HG03060 (cell line): ENCODE results near the gene VEGFA.

Source experiments
- ATAC-seq: cut with Tn5 transposase; IDR thresholded peaks from one replicate; pipeline ENCODE4 v1.9.1; 2021; ENCODE audit warnings: low read depth, moderate number of reproducible peaks; ENCODE audit not compliant: unreplicated experiment

The VEGFA gene

DNA sequence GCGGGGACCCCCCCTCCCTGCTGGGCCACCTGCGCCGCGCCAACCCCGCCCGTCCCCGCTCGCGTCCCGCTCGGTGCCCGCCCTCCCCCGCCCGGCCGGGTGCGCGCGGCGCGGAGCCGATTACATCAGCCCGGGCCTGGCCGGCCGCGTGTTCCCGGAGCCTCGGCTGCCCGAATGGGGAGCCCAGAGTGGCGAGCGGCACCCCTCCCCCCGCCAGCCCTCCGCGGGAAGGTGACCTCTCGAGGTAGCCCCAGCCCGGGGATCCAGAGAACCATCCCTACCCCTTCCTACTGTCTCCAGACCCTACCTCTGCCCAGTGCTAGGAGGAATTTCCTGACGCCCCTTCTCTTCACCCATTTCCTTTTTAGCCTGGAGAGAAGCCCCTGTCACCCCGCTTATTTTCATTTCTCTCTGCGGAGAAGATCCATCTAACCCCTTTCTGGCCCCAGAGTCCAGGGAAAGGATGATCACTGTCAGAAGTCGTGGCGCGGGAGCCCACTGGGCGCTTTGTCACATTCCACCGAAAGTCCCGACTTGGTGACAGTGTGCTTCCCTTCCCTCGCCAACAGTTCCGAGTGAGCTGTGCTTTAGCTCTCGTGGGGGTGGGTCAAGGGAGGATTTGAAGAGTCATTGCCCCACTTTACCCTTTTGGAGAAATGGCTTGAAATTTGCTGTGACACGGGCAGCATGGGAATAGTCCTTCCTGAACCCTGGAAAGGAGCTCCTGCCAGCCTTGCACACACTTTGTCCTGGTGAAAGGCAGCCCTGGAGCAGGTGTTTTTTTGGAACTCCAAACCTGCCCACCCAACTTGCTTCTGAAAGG is 2.1 kb downstream of the VEGFA start:
- no peak for ATAC-seq

DNA sequence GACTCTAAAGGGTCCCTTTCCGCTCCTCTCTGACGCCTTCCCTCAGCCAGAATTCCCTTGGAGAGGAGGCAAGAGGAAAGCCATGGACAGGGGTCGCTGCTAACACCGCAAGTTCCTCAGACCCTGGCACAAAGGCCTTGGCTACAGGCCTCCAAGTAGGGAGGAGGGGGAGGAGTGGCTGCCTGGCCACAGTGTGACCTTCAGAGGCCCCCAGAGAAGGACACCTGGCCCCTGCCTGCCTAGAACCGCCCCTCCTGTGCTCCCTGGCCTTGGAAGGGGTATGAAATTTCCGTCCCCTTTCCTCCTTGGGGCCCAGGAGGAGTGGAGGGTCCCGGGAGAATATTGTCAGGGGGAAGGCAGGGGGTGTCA is 2.7 kb downstream of the VEGFA start:
- no peak for ATAC-seq

DNA sequence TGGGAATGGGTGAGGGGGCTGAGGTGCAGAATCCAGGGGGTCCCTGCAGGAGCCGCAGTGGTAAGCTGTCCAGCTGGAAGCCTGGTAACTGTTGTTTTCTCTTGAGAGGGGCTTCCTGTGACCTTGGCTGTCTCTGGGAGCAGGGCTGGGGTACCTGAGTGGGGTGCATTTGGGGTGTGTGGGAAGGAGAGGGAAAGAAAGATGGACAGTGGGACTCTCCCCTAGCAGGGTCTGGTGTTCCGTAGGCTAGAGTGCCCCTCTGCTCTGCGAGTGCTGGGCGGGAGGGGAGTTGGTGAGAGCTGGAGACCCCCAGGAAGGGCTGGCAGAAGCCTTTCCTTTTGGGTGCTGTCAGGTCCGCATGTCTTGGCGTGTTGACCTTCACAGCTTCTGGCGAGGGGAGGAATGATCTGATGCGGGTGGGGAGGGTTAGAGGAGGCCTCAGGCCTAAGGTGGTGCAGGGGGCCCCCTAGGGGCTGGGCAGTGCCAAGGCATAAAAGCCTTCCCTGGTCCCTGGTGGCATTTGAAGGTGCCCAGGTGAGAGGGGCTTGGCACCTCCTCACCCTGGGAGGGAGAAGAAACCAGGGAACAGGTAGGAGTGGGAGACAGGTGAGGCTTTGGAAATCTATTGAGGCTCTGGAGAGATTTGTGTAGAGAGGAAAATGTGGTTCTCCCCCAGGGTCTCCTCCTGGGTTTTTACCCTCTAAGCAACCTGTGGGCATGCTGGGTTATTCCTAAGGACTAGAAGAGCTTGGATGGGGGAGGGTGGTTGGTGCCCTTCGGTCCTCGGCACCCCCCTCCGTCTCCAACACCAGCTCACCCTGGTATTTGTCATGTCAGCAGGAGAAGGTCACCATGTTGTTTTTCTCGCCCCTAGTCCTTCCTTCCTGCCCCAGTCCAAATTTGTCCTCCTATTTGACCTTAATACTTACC is 3.3 kb downstream of the VEGFA start:
- no peak for ATAC-seq

DNA sequence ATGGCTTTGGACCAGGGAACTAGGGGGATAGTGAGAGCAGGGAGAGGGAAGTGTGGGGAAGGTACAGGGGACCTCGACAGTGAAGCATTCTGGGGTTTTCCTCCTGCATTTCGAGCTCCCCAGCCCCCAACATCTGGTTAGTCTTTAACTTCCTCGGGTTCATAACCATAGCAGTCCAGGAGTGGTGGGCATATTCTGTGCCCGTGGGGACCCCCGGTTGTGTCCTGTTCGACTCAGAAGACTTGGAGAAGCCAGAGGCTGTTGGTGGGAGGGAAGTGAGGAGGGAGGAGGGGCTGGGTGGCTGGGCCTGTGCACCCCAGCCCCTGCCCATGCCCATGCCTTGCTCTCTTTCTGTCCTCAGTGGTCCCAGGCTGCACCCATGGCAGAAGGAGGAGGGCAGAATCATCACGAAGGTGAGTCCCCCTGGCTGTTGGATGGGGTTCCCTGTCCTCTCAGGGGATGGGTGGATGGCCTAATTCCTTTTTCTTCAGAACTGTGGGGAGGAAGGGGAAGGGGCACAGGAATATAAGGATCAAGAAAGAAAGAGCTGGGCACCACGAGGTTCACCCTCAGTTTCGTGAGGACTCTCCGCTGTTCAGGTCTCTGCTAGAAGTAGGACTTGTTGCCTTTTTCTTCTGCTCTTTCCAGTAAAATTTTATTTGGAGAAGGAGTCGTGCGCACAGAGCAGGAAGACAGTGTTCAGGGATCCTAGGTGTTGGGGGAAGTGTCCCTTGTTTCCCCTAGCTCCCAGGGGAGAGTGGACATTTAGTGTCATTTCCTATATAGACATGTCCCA is 4.2 kb downstream of the VEGFA start:
- no peak for ATAC-seq

DNA sequence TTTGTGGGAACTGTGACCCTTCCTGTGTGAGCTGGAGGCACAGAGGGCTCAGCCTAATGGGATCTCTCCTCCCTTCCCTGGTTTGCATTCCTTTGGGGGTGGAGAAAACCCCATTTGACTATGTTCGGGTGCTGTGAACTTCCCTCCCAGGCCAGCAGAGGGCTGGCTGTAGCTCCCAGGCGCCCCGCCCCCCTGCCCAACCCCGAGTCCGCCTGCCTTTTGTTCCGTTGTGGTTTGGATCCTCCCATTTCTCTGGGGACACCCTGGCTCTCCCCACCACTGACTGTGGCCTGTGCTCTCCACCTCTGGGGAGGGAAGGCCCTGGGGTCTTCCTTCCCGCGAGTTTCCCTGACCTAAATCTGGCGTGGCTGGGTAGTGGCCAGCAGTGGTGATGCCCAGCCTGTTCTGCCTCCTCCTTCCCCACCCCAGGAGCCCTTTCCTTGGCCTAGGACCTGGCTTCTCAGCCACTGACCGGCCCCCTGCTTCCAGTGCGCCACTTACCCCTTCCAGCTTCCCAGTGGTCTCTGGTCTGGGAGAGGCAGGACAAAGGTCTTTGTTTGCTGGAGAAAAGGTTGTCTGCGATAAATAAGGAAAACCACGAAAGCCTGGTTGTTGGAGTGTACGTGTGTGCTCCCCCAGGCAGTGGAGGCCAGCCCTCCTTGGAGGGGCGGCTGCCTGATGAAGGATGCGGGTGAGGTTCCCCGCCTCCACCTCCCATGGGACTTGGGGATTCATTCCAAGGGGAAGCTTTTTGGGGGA is 4.9 kb downstream of the VEGFA start:
- no peak for ATAC-seq

DNA sequence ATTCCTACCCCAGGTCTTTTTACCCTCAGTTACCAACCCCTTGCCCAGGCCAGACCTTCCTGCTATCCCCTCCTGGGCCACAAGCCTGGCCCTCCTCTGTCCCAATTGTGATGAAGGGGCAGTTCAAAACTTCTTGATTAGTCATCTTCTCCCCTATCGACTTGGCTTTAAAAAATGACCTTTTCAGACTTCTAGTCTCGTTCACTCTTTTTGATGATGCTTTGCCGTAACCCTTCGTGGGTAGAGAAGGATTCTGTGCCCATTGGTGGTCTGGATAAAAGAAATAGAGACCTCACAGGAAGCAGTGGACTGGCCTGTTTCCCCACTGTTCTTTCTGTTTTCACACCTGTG is 5.5 kb downstream of the VEGFA start:
- no peak for ATAC-seq

DNA sequence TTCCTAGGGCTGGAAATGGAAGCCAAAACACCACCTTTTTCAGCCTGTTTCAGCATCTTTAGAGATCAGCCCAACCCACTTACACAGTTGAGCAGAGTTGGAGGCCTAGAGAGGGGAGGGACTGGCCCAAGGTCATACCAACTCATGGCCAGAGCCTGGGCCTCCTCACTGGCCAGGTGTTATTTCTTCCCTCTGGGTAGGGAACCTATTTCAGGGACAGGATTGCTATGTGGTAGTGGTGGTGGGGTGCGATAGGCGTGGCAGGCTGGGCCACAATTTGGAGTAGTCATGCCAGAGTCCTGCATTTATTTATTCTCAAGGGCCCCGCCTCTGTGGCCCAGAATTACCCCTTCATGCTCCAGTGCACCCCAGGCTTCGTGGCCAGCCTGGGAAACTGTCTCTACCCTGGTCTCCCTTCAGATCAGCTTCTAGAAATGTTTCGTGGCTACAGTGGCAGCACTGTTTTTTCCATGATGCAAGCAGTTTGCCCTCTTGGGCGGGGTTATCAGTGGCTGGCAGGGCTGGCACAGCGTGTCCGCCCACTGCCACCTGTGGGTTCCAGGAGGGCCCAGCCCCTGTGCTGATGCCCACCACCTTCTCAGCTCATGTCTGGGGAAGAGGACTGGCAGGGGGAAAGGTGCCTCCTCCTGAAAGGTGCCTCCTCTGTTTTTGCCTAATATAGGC is 6.2 kb downstream of the VEGFA start:
- no peak for ATAC-seq

DNA sequence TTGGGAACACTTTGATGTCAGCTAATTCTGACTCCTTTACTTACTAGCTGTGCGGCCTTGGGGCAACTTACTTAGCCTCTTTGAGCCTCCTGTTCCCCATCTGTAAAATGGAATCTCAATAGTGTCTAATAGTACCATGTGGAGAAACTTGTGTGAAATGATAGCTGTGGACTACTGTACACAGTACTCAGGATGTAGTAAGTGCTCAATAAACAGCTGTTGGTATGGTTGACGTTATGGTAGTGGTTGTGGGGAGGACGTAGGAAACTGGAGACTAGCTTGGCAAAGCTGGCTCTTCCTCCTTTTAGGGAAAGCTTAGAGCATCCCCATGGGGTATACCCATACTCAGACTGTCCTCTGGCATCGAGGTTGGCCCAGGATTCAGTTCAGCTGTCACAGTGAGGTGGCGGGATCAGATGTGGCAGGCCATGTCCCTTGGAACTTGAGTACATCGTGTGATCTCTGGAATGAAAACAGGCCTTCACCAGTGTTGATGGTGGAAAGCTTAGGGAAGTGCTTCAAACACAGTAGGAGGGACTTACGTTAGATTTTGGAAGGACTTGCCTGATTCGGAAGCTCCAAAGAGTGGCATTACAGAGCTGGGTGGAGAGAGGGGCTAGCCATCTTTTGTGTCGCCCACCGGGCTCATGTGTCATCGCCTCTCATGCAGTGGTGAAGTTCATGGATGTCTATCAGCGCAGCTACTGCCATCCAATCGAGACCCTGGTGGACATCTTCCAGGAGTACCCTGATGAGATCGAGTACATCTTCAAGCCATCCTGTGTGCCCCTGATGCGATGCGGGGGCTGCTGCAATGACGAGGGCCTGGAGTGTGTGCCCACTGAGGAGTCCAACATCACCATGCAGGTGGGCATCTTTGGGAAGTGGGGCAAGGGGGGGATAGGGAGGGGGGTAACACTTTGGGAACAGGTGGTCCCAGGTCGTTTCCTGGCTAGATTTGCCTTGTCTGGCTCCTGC is 7.1 kb downstream of the VEGFA start:
- ATAC-seq: no peak

DNA sequence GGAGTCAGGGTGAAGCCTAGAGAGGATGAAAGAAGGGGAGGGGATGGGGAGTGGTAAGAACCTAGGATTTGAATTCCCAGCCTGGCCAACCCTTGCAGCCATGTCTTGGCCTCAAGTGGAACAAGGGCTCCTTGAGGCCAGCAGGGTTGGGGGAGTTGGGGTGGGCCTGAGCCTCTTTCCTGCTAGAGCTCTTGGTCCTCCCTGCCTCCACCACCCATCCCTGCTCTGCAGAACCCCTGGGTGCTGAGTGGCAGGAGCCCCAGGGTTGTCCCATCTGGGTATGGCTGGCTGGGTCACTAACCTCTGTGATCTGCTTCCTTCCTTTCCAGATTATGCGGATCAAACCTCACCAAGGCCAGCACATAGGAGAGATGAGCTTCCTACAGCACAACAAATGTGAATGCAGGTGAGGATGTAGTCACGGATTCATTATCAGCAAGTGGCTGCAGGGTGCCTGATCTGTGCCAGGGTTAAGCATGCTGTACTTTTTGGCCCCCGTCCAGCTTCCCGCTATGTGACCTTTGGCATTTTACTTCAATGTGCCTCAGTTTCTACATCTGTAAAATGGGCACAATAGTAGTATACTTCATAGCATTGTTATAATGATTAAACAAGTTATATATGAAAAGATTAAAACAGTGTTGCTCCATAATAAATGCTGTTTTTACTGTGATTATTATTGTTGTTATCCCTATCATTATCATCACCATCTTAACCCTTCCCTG is 8.3 kb downstream of the VEGFA start:
- ATAC-seq: no peak

DNA sequence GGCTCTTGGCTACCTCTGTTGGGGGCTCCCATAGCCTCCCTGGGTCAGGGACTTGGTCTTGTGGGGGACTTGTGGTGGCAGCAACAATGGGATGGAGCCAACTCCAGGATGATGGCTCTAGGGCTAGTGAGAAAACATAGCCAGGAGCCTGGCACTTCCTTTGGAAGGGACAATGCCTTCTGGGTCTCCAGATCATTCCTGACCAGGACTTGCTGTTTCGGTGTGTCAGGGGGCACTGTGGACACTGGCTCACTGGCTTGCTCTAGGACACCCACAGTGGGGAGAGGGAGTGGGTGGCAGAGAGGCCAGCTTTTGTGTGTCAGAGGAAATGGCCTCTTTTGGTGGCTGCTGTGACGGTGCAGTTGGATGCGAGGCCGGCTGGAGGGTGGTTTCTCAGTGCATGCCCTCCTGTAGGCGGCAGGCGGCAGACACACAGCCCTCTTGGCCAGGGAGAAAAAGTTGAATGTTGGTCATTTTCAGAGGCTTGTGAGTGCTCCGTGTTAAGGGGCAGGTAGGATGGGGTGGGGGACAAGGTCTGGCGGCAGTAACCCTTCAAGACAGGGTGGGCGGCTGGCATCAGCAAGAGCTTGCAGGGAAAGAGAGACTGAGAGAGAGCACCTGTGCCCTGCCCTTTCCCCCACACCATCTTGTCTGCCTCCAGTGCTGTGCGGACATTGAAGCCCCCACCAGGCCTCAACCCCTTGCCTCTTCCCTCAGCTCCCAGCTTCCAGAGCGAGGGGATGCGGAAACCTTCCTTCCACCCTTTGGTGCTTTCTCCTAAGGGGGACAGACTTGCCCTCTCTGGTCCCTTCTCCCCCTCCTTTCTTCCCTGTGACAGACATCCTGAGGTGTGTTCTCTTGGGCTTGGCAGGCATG is 9.2 kb downstream of the VEGFA start:
- ATAC-seq: no peak

DNA sequence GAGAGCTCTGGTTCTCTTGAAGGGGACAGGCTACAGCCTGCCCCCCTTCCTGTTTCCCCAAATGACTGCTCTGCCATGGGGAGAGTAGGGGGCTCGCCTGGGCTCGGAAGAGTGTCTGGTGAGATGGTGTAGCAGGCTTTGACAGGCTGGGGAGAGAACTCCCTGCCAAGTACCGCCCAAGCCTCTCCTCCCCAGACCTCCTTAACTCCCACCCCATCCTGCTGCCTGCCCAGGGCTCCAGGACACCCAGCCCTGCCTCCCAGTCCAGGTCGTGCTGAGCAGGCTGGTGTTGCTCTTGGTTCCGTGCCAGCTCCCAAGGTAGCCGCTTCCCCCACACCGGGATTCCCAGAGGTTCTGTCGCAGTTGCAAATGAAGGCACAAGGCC is 9.8 kb downstream of the VEGFA start:
- ATAC-seq: no peak

DNA sequence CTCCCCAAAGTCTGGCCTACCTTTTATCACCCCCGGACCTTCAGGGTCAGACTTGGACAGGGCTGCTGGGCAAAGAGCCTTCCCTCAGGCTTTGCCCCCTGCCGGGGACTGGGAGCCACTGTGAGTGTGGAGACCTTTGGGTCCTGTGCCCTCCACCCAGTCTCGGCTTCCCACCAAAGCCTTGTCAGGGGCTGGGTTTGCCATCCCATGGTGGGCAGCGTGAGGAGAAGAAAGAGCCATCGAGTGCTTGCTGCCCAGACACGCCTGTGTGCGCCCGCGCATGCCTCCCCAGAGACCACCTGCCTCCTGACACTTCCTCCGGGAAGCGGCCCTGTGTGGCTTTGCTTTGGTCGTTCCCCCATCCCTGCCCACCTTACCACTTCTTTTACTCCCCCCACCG is 10.3 kb downstream of the VEGFA start:
- ATAC-seq: no peak

DNA sequence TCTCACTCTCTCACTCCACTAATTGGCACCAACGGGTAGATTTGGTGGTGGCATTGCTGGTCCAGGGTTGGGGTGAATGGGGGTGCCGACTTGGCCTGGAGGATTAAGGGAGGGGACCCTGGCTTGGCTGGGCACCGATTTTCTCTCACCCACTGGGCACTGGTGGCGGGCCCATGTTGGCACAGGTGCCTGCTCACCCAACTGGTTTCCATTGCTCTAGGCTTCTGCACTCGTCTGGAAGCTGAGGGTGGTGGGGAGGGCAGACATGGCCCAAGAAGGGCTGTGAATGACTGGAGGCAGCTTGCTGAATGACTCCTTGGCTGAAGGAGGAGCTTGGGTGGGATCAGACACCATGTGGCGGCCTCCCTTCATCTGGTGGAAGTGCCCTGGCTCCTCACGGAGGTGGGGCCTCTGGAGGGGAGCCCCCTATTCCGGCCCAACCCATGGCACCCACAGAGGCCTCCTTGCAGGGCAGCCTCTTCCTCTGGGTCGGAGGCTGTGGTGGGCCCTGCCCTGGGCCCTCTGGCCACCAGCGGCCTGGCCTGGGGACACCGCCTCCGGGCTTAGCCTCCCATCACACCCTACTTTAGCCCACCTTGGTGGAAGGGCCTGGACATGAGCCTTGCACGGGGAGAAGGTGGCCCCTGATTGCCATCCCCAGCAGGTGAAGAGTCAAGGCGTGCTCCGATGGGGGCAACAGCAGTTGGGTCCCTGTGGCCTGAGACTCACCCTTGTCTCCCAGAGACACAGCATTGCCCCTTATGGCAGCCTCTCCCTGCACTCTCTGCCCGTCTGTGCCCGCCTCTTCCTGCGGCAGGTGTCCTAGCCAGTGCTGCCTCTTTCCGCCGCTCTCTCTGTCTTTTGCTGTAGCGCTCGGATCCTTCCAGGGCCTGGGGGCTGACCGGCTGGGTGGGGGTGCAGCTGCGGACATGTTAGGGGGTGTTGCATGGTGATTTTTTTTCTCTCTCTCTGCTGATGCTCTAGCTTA is 11.2 kb downstream of the VEGFA start:
- no peak for ATAC-seq

DNA sequence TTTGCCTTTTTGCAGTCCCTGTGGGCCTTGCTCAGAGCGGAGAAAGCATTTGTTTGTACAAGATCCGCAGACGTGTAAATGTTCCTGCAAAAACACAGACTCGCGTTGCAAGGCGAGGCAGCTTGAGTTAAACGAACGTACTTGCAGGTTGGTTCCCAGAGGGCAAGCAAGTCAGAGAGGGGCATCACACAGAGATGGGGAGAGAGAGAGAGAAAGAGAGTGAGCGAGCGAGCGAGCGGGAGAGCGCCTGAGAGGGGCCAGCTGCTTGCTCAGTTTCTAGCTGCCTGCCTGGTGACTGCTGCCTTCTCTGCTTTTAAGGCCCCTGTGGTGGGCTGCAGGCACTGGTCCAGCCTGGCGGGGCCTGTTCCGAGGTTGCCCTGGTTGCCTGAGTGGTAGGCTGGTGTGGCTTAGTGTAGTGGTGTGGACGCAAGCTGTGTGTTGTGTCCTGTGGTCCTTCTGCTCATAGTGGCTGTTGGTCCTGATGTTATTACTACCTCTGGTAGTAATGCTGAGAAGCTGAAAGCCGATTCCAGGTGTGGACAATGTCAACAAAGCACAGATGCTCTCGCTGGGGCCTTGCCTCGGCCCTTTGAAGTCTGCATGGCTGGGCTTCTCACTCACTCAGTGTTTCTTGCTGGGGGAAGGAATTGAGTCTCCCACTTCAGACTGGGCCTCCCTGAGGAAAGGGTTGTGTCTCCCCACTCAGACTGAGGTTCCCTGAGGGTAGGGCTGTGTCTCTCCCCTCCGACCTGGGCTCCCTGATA is 12.1 kb downstream of the VEGFA start:
- ATAC-seq: no peak
